Activated B cell treated with CpG ODN at 0.5 μM for 24 hours (primary cell): ENCODE results near the gene HSD11B1L. TPM values are rescaled to one million over a fixed set of nuclear protein-coding genes. Genes with fewer than 3 reads are reported as not detected.
A peak's percentile ranks its signal among the peaks of the same experiment; 100 is the strongest.

ENCODE experiments used
- ATAC-seq: fragments of 200-7000 bp; cut with Tn5 transposase; one replicate; pipeline ENCODE4 v1.10.0; 2021; ENCODE audit warnings: low read depth, mild to moderate bottlenecking, moderate library complexity
- CTCF ChIA-PET: fragments of 350-600 bp; sonication (Branson Sonifier 250); formaldehyde crosslinking; loops from one replicate; lab custom pipeline; 2021; ENCODE audit warnings: antibody characterized with exemption; lab: Charles Lee
- POLR2A ChIA-PET: fragments of 350-600 bp; sonication (Branson Sonifier 250); formaldehyde crosslinking; loops from one replicate; lab custom pipeline; 2021; ENCODE audit warnings: antibody characterized with exemption; lab: Charles Lee
- DNase-seq: peaks from one replicate; pipeline ENCODE4 v3.0.0; 2022
- H3K27ac Mint-ChIP-seq: one replicate; pipeline ENCODE4 v1.8.0; 2020; ENCODE audit warnings: mixed read lengths
- H3K27me3 Mint-ChIP-seq: one replicate; pipeline ENCODE4 v1.8.0; 2021; ENCODE audit warnings: mixed read lengths
- H3K36me3 Mint-ChIP-seq: one replicate; pipeline ENCODE4 v1.8.0; 2021; ENCODE audit warnings: low read depth, mixed read lengths
- H3K4me1 Mint-ChIP-seq: one replicate; pipeline ENCODE4 v1.8.0; 2021; ENCODE audit warnings: mixed read lengths
- H3K4me3 Mint-ChIP-seq: one replicate; pipeline ENCODE4 v1.8.0; 2020; ENCODE audit warnings: mild to moderate bottlenecking, mixed read lengths
- H3K9me3 Mint-ChIP-seq: one replicate; pipeline ENCODE4 v1.8.0; 2020; ENCODE audit warnings: mixed read lengths
- CTCF ChIP-seq: fragments of 200-600 bp; IDR thresholded peaks from one replicate; pipeline ENCODE4 v1.8.0; 2022; ENCODE audit warnings: antibody characterized with exemption, mild to moderate bottlenecking
- intact Hi-C: fragments of 100-400 bp; cut with micrococcal nuclease; formaldehyde crosslinking; loops from one replicate; pipeline ENCODE4 v1.15.1; 2024
- total RNA-seq: library from RNA; stranded (reverse); gene quantifications from 2 replicates; pipeline ENCODE4 v1.2.3, GENCODE V29; 2022

The HSD11B1L gene
- total RNA-seq, 1 donor from 2014 or later: 1.5 TPM

GRCh38 chr19:5711713-5712161 lies 30.9 kb downstream of the HSD11B1L start:
- Mint-ChIP-seq H3K36me3 (peaks cover 61% of the 10 kb centered on the region), H3K27ac (no peak overlapping the region), H3K4me1 (peaks cover 1% of the 10 kb centered on the region), H3K27me3 (no peaks in the 10 kb centered on the region), H3K9me3 (no peaks in the 10 kb centered on the region), H3K4me3 (no peak overlapping the region)
- ChIA-PET POLR2A (interaction anchor here (0.6 to 0.9 kb wide), 3 partner anchors 21 to 703 kb away, joined by 3 read pairs; no protein-coding TSS in a partner anchor), CTCF (no interaction called here)
- ATAC-seq (no peak), DNase-seq (no peak)
- no peak for TF ChIP-seq CTCF
- intact Hi-C loops: no loop called here

GRCh38 chr19:5713228-5713627 lies 32.4 kb downstream of the HSD11B1L start:
- H3K4me1 Mint-ChIP-seq: peaks cover 11% of the 10 kb centered on the region
- H3K27me3 Mint-ChIP-seq: no peaks in the 10 kb centered on the region
- TF ChIP-seq CTCF: no peak
- DNase-seq (no peak), ATAC-seq (no peak)
- H3K9me3 Mint-ChIP-seq: no peaks in the 10 kb centered on the region
- intact Hi-C loops: no loop called here
- no peak overlapping the region for H3K27ac Mint-ChIP-seq
- H3K4me3 Mint-ChIP-seq: no peak overlapping the region
- POLR2A ChIA-PET: no interaction called here
- CTCF ChIA-PET: interaction anchor here (0.6 kb wide), 1 partner anchor 1044 kb away, joined by 3 read pairs; no protein-coding TSS in a partner anchor
- peaks cover 59% of the 10 kb centered on the region for H3K36me3 Mint-ChIP-seq

GRCh38 chr19:5714816-5715215 lies 34.0 kb downstream of the HSD11B1L start:
- H3K27ac Mint-ChIP-seq: no peak overlapping the region
- ChIA-PET POLR2A (interaction anchor here (0.7 to 1.0 kb wide), 3 partner anchors 9 to 1678 kb away, joined by 4 to 7 read pairs (median 5); no protein-coding TSS in a partner anchor), CTCF (no interaction called here)
- intact Hi-C loops: no loop called here
- H3K9me3 Mint-ChIP-seq: no peaks in the 10 kb centered on the region
- ATAC-seq: no peak
- DNase-seq: no peak
- H3K36me3 Mint-ChIP-seq: peaks cover 53% of the 10 kb centered on the region
- no peak overlapping the region for H3K4me3 Mint-ChIP-seq
- H3K27me3 Mint-ChIP-seq: no peaks in the 10 kb centered on the region
- H3K4me1 Mint-ChIP-seq: peaks cover 22% of the 10 kb centered on the region
- no peak for TF ChIP-seq CTCF

- ATAC-seq: no peak
- Mint-ChIP-seq H3K27ac (no peak overlapping the region), H3K27me3 (no peaks in the 10 kb centered on the region), H3K4me1 (peaks cover 27% of the 10 kb centered on the region), H3K36me3 (peaks cover 34% of the 10 kb centered on the region), H3K9me3 (no peaks in the 10 kb centered on the region), H3K4me3 (no peak overlapping the region)
- no peak for DNase-seq
- ChIA-PET POLR2A (interaction anchor here (0.6 to 6.5 kb wide), 7 partner anchors 12 to 1298 kb away, joined by 3 to 102 read pairs (median 4); partner anchors contain the start of gene RPL36), CTCF (interaction anchor here (0.7 kb wide), 1 partner anchor 108 kb away, joined by 3 read pairs; no protein-coding TSS in a partner anchor)
- intact Hi-C loops: no loop called here
- no peak for TF ChIP-seq CTCF
Measured at GRCh38 chr19:5717215-5717935, 36.5 kb downstream of the HSD11B1L start.

- ATAC-seq: no peak
- intact Hi-C loops: no loop called here
- H3K27me3 Mint-ChIP-seq: no peaks in the 10 kb centered on the region
Measured at GRCh38 chr19:5718037-5718578, 37.3 kb downstream of the HSD11B1L start.

More at GRCh38 chr19:5718037-5718578, 37.3 kb downstream of the HSD11B1L start:
- Mint-ChIP-seq H3K27ac (peak overlapping the region; percentile 35), H3K36me3 (peaks cover 30% of the 10 kb centered on the region), H3K4me3 (peak overlapping the region; percentile 89), H3K4me1 (peaks cover 27% of the 10 kb centered on the region), H3K9me3 (no peaks in the 10 kb centered on the region)
- no peak for TF ChIP-seq CTCF
- no peak for DNase-seq
- POLR2A ChIA-PET: interaction anchor here (0.5 to 6.5 kb wide), 8 partner anchors 8 to 746 kb away, joined by 3 to 102 read pairs (median 6); partner anchors contain the start of genes RPL36, SAFB, SAFB2 and VMAC
- CTCF ChIA-PET: interaction anchor here (0.7 to 0.9 kb wide), 2 partner anchors 27 to 109 kb away, joined by 3 read pairs; no protein-coding TSS in a partner anchor
